Caco-2 (cell line): ENCODE measurements around the gene CRHR1. TPM values are rescaled to one million over a fixed set of nuclear protein-coding genes. Genes with fewer than 3 reads are reported as not detected.

Experiments
- BruUV-seq: library from RNA; stranded (reverse); fragments of 400-500 nt; replicated peaks from 2 replicates; lab custom pipeline; 2021; lab: Mats Ljungman, UMichigan
- CTCF ChIA-PET: fragments of 300-600 bp; sonication (Branson Sonifier 250); formaldehyde crosslinking; loops from one replicate; lab custom pipeline; 2022; ENCODE audit warnings: antibody characterized with exemption; lab: Charles Lee
- POLR2A ChIA-PET: fragments of 300-600 bp; sonication (Branson Sonifier 250); formaldehyde crosslinking; loops from one replicate; lab custom pipeline; 2022; ENCODE audit warnings: antibody characterized with exemption; lab: Charles Lee
- DNase-seq, 2 experiments: peaks; one replicate each; pipeline versions ENCODE4 v3.0.0 to v3.0.0-alpha.2; 2020 to 2022
- H3K27me3 ChIP-seq: replicated peaks from 2 replicates; pipeline ENCODE4 v1.6.0; 2011; ENCODE audit warnings: low read length; ENCODE audit not compliant: control insufficient read depth, insufficient read depth
- H3K36me3 ChIP-seq: 2 replicates; pipeline ENCODE4 v1.5.1; 2011; ENCODE audit warnings: low read length; ENCODE audit not compliant: control insufficient read depth, insufficient read depth
- H3K4me1 ChIP-seq: fragments of 250-450 bp; sonication (Bioruptor Pico); 2 replicates; pipeline ENCODE4 v1.5.1; 2020; ENCODE audit warnings: mild to moderate bottlenecking
- H3K4me3 ChIP-seq: 2 replicates; pipeline ENCODE4 v1.5.1; 2011; ENCODE audit warnings: low read depth, mild to moderate bottlenecking, control low read depth, low read length
- H3K9me3 ChIP-seq: fragments of 250-450 bp; sonication (Bioruptor Pico); 2 replicates; pipeline ENCODE4 v1.5.1; 2020; ENCODE audit warnings: mild to moderate bottlenecking, moderate library complexity
- H3K27ac Mint-ChIP-seq: one replicate; pipeline ENCODE4 v1.8.0; 2022; ENCODE audit warnings: mixed read lengths; ENCODE audit not compliant: unreplicated experiment
- H3K27me3 Mint-ChIP-seq: one replicate; pipeline ENCODE4 v1.8.0; 2022; ENCODE audit warnings: mixed read lengths; ENCODE audit not compliant: insufficient read depth, unreplicated experiment
- H3K36me3 Mint-ChIP-seq: one replicate; pipeline ENCODE4 v1.8.0; 2022; ENCODE audit warnings: mild to moderate bottlenecking, mixed read lengths; ENCODE audit not compliant: insufficient read depth, unreplicated experiment
- H3K4me1 Mint-ChIP-seq: one replicate; pipeline ENCODE4 v1.8.0; 2022; ENCODE audit warnings: low read depth, mixed read lengths; ENCODE audit not compliant: unreplicated experiment
- H3K4me3 Mint-ChIP-seq: one replicate; pipeline ENCODE4 v1.8.0; 2022; ENCODE audit warnings: mild to moderate bottlenecking, moderate library complexity, mixed read lengths; ENCODE audit not compliant: unreplicated experiment
- H3K9me3 Mint-ChIP-seq: one replicate; pipeline ENCODE4 v1.8.0; 2022; ENCODE audit warnings: mixed read lengths; ENCODE audit not compliant: unreplicated experiment
- CTCF ChIP-seq, 2 experiments: fragments of 200-600 bp in 1 of 2; IDR thresholded peaks; 1 replicate in 1 of 2; 2 replicates in 1 of 2; pipeline versions ENCODE4 v1.5.1 to v1.8.0; 2011 to 2022; ENCODE audit warnings: antibody characterized with exemption in 1 of 2, control low read depth in 1 of 2, inconsistent platforms in 1 of 2, low read depth in 1 of 2, low read length in 1 of 2, mild to moderate bottlenecking in 1 of 2, moderate library complexity in 1 of 2; ENCODE audit not compliant: insufficient read depth in 1 of 2, severe bottlenecking in 1 of 2, unreplicated experiment in 1 of 2
- intact Hi-C: fragments of 100-400 bp; cut with micrococcal nuclease; formaldehyde crosslinking; loops from one replicate; pipeline ENCODE4 v1.10.0; 2022; ENCODE audit not compliant: unreplicated experiment
- total RNA-seq: library from RNA; stranded (reverse); gene quantifications from 2 replicates; pipeline ENCODE4 v1.2.3, GENCODE V29; 2022

The CRHR1 gene
- total RNA-seq, 1 experiment from 2014 or later = not detected

DNA sequence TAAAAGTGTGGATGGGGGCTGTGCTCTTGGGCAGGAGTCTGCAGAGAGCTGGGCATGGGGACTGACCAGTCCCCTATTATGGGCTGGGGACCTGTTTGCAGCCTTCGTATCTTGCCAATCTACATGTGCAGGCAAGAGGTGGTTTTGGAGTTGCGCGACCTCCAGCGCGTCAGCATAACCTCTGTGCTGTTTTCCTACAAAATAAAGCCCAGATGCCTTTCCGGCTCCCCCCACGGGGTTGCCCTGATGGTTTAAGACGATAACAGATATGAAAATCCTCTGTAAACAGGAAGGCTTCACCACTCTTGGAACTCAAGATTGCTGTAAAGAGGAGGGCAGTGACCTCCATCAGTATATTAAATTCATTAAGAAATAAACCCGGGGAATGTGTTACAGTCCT is 44.1 kb downstream of the CRHR1 start:
- H3K4me3 ChIP-seq = no peak overlapping the region
- ChIA-PET POLR2A (no interaction called here), CTCF (interaction anchor here (0.6 to 1.2 kb wide), 2 partner anchors 106 to 581 kb away, joined by 3 to 4 read pairs; no protein-coding TSS in a partner anchor)
- H3K4me1 ChIP-seq = no peaks in the 10 kb centered on the region
- intact Hi-C loops = no loop called here
- no peaks in the 10 kb centered on the region for H3K9me3 Mint-ChIP-seq
- no peak overlapping the region for H3K4me3 Mint-ChIP-seq
- no peak overlapping the region for H3K27ac Mint-ChIP-seq
- no peaks in the 10 kb centered on the region for H3K36me3 Mint-ChIP-seq
- H3K36me3 ChIP-seq = no peaks in the 10 kb centered on the region
- H3K27me3 Mint-ChIP-seq = peaks cover 6% of the 10 kb centered on the region
- no peak for TF ChIP-seq CTCF (IDR thresholded peaks at IDR 0.05; ENCODE audit: insufficient read depth in 1 of 2, low read depth in 1 of 2, low read length in 1 of 2, severe bottlenecking in 1 of 2, unreplicated experiment in 1 of 2)
- BruUV-seq = no TSS peak
- no peaks in the 10 kb centered on the region for H3K9me3 ChIP-seq
- H3K4me1 Mint-ChIP-seq = peaks cover 10% of the 10 kb centered on the region
- no peak for DNase-seq
- no peaks in the 10 kb centered on the region; the same call in 1 of the 2 replicates for H3K27me3 ChIP-seq

GRCh38 chr17:45828582-45829133 is 44.5 kb downstream of the CRHR1 start:
- no peak for DNase-seq
- Mint-ChIP-seq H3K4me3 (no peak overlapping the region), H3K36me3 (no peaks in the 10 kb centered on the region), H3K27ac (no peak overlapping the region), H3K27me3 (peaks cover 7% of the 10 kb centered on the region), H3K9me3 (no peaks in the 10 kb centered on the region), H3K4me1 (peaks cover 10% of the 10 kb centered on the region)
- Histone ChIP-seq H3K36me3 (no peaks in the 10 kb centered on the region), H3K27me3 (no peaks in the 10 kb centered on the region; the same call in 1 of the 2 replicates), H3K9me3 (no peaks in the 10 kb centered on the region), H3K4me1 (no peaks in the 10 kb centered on the region), H3K4me3 (no peak overlapping the region)
- TF ChIP-seq CTCF (IDR thresholded peaks at IDR 0.05; ENCODE audit: insufficient read depth in 1 of 2, low read depth in 1 of 2, low read length in 1 of 2, severe bottlenecking in 1 of 2, unreplicated experiment in 1 of 2) = peak in 1 of 2 experiments; percentile 20
- intact Hi-C loops = no loop called here
- no TSS peak for BruUV-seq
- ChIA-PET CTCF (interaction anchor here (0.6 to 0.7 kb wide), 2 partner anchors 11 to 581 kb away, joined by 3 read pairs; no protein-coding TSS in a partner anchor), POLR2A (no interaction called here)

DNA sequence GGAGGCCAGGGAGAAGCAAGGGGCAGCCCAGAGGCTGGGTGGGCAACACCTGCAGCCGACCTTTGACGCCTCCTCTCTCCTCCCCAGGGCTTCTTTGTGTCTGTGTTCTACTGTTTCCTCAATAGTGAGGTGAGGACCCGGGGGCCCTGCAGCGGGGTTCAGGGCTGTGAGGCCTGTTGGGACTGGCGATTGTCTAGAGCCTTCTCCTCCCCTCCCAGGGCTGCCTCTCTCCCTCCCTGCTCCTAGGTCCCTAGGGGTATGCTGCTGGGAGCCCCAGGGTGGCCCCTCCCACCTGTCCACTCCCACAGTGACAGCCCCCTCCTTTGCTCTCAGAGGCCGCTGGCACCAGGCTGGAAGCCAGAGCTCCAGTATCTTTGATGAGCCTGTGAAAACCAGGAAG is 49.8 kb downstream of the CRHR1 start:
- BruUV-seq = no TSS peak
- H3K36me3 Mint-ChIP-seq = no peaks in the 10 kb centered on the region
- ChIA-PET POLR2A (no interaction called here), CTCF (interaction anchor here (1.5 to 1.6 kb wide), 3 partner anchors 18 to 194 kb away, joined by 4 to 10 read pairs (median 6); no protein-coding TSS in a partner anchor)
- H3K36me3 ChIP-seq = no peaks in the 10 kb centered on the region
- no peaks in the 10 kb centered on the region for H3K9me3 ChIP-seq
- TF ChIP-seq CTCF (IDR thresholded peaks at IDR 0.05; ENCODE audit: insufficient read depth in 1 of 2, low read depth in 1 of 2, low read length in 1 of 2, severe bottlenecking in 1 of 2, unreplicated experiment in 1 of 2) = no peak
- no peak overlapping the region for H3K4me3 Mint-ChIP-seq
- H3K4me1 ChIP-seq = no peaks in the 10 kb centered on the region
- intact Hi-C loops = no loop called here
- H3K27me3 ChIP-seq = no peaks in the 10 kb centered on the region
- no peak overlapping the region for H3K27ac Mint-ChIP-seq
- no peak for DNase-seq
- H3K4me3 ChIP-seq = no peak overlapping the region
- H3K9me3 Mint-ChIP-seq = no peaks in the 10 kb centered on the region
- peaks cover 28% of the 10 kb centered on the region for H3K27me3 Mint-ChIP-seq
- peaks cover under 1% of the 10 kb centered on the region for H3K4me1 Mint-ChIP-seq
